ENCODE measurements around the gene OR4D2.

OR4D2 gene

DNA sequence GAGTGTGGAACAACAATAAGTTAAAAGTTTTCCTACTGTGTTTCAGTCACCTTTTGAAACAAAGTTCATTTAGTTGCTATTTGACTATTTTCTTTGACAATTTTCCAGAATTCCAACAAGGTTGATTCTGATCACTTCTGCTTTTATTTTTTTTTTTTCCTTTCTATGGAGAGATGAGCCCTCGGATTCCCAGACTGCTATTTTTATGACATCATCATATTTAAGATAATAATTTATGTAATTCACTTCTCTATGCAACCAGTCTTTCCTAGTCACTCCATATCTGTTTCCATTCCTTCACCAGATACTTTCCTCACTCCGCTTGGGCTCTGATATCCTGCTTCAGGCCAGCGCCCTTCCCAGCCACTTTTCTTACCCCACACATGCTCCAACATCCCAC lies 8.1 kb downstream of the OR4D2 start:
- no peak for DNase-seq (ENCODE audit: low read depth)

DNA sequence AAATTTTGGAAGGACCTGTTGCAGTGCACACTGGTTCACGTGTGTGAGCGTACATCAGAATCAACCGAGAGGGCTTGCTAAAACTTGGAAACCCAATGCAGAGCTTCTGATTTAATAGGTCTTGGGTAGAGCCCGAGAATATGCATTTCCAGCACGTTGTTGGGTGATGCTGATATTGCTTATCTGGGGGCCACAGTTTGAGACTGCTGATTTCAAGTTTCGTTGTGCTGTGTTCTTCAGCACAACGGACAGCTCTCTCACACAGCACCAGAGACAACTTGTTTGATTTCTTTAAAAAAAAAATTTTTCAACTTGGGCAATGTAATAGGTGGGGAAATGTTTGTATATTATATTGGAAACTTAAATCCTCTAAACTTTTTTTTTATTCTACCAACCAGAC lies 9.4 kb downstream of the OR4D2 start:
- DNase-seq (ENCODE audit: low read depth), result peak; percentile 28

DNA sequence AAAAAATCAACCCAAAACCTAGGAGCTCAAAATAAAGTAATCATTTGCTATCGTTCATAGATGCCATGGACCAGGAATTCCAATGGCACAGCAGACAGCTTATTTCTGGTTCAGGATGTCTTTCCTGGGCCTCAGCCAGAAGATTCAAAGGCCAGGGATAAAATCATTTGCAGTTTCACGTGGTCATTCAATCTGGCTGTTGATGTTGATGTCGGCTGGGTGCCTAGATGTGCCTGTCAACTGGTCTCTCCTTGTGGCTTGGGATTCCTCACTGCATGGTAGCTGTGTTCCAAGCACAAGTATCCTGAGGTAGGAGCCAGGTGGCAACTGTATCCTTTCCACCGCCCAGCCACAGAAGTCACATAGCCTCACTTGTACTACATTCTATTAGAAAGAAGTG lies 15.0 kb downstream of the OR4D2 start:
- no peak for DNase-seq (ENCODE audit: low read depth)

DNA sequence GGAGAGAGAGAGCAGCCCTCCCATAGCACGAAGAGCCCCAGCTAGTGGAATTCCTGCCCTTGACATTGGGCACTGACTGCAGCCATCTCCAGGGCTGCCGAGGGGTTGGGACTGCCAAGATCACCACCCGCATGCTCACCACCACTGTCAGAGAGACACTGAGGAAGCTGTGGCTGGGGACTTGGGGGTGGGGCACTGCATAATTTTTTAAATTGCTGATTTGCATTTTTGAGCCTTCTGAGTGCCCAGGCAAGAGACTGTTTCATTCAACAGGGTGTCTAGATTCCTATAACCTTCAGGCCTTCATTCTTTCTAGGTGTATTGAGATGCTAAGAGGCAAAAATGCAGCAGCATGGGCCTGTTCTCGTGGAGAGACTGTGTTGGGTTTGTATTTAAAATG lies 16.7 kb downstream of the OR4D2 start:
- DNase-seq (ENCODE audit: low read depth), result no peak

DNA sequence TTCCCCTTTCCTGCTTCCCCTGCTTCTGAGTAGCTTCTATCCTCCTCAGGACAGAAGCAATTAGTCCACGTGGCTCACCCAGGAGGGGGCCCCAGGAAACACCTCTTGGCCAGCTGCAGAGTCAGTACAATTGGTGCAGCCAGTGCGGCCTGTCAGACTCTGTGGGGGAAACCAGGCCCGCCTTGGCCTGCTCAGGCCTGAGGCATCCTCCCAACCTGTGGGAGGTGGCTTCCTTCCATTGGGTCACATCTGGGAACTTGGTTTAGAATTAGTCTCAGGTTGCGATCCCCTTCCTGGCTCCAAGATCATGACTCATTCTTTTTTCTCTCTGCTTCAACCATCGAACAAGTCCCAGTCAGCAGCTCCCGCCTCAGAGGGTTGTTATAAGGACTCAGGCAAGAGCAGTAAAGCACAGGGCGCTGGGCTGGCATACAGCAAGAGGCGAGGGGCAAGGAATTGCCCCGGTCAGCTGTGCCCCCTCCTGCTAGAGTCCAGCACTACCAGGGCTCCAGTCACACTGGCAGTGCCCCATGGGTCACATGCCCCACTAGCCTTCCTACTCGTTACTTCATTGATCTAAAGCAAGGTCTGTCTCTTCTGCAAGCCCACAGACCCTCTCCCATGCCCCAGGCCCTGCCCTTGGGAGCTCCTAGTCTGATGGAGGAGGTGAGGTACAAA lies 17.7 kb downstream of the OR4D2 start:
- peak; percentile 73 for DNase-seq (ENCODE audit: low read depth)

DNA sequence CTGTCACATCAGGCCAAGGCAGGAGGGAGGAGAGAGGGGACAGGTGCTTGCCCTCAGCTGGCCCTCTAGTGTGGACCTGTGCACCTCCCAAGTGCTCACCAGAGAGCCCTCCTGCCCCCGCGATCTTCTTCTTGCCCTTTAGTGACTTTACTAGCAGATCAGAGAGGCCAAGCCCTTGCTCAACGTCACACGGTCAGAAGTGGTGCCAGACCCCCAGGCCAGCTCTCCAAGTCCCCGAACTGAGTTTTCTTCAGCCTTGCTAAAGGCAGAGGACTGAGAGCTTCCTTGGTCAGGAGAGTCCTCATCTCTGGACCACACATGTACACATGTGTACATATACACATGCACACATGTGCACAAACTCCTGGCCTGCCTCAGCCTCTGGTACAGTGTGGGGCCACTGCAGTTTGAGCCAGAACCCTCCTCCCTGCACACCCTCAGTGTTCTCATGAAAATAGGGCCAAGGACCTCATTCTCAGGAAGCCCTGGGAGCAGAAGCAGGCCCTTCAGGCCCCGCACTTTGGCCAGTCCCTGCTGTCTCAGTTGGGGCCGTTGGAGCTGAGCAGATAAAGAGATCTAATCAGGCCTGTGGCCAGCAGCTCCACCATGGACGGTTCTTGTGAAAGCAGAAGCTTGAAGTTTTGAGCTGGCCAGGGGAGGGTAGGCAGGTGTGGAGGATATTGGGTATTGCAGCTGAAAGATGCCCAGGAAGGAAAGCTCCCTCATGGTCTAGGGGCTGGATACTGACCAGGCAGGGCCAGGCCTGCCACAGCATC lies 18.4 kb downstream of the OR4D2 start:
- DNase-seq (ENCODE audit: low read depth), result no peak

DNA sequence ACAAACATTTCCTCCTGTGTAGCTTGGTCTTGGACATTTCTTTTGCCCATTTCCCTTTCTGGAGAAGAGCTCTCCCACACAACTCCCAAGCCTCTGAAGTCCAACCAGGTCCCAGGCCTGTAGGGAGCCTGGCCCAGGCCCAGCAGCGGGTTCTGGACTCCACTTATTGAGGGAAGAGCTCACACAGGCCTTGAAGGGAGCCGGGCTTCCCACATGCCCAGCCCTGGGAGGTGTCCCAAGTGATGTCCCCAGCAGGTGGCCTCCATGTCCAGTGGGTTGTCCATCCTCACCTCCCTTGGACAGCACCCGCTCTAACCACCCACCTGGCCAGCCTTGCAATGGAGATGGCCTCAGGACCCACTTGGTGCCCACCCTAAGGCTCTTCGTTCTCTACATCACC lies 19.8 kb downstream of the OR4D2 start:
- DNase-seq (ENCODE audit: low read depth), result no peak

DNA sequence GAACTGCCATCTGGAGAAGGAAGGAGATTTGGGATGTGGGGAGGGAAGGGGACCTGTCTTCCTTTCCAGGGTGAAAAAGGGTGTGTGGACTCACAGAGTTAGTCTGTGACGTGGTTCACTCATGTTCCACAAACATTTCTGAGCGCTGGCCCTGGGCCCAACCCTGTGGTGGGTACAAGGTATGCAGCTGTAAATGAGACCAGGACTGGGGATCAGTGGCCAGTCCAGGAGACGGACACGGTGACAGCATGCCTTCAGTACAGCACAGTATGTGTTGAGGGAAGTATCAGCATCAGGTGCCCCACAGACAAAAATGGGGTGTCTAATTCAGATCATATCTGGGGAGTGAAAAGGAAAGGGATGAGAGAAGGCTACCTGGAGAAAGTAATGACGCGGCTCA lies 20.3 kb downstream of the OR4D2 start:
- no peak for DNase-seq (ENCODE audit: low read depth)

DNA sequence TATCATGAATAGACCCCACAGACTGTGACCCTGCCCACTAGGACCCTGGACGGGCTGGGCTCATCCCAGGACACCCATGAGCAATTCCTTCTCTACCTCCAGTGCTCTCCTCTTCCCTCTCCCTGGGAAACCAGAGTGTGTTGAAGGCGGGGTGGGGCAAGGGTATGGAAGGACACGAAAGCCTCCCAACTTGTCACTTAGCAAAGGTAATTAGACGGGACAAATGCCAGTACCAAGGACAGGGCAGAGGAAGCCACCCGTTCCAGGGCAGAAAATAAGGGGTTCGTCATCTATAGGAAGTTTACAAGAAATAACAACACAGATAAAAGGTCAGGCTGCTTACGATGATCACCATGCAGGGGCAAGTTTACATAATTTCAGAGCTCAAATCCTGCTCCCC lies 20.9 kb downstream of the OR4D2 start:
- DNase-seq (ENCODE audit: low read depth), result no peak

DNA sequence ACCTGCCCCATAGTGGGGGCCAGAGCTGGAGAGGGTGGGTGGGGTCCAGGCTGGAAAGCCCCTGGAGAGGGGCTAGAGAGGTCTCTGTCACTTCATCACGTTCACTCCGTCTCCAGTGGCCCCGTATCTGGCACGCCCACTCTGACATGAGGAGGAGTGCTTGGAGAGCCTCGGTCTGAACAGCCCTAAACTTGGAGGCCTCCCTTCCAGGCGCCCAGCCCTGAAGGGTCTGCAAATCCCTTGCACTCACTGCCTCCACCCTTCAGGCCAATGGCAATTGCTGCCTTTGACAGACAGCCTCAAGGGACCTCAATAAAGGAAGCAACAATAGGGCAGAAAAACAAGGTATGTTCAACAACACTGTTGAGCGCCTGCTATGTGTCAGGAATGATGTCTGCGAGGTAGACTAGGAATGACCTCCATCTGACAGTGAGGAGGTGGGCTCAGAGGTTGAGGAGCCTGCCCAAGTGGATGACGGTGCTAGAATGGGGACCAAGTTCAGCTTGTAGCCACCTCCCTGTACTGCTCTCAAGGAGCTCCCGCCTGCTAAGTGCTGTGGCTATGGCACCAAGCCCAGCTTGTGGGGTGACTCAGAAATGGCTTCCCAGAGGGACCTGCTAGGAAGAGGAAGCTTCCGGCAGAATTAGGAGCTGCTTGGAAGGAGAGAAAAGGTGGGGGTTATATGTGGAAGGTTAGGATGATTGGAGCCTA lies 22.8 kb downstream of the OR4D2 start:
- peak; percentile 86 for DNase-seq (ENCODE audit: low read depth)

DNA sequence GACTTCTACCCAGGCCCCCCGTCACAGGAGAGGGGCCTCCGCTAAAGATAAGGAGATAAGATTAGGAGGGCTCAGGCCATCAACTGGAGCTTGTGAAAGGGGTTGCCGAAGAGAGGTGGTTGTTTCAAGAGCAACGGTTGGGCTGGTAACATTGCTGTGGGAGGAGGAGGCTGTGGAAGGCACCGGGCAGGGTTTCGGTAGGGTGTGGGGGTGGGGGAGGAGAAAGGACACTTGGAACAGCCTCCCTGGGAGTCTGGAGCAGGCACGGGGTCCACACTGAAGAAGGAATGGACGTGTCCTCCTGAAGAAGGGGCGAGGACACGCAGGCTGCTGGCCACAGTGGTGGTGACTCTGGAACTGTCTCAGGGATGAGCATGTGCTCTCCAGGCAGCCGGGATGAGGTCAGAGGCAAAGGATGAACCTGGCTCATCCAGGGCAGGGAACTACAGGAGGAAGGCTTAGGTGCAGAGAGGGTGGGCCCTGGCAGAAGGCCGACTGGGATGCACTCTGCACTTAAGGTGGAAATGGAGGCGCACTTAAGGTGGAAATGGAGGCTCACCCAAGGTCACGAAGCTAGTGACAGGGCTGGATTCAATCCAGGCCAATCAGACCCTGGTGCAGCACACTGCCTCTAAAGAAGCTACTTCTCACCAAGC lies 24.6 kb downstream of the OR4D2 start:
- no peak for DNase-seq (ENCODE audit: low read depth)

DNA sequence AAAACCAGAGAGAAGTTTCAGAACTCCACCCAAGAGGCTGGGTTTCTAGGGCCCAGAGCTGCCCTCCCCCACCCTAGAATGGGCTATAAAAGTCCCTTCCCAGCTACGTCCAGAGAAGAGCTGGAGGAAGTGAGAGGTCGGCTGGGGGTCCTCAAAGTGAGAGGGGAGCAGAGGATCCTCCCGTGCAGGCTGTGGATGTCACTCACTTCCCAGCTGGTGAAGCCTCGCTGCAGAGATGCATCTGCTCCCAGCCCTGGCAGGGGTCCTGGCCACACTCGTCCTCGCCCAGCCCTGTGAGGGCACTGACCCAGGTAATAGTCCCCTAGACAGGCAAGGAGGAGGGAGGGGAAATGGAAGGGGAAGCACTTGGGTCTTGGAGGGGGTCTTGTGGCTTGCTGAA lies 25.8 kb downstream of the OR4D2 start, which contains the start of gene EPX:
Gene EPX (plus strand): TSS at position 115 of the 400 bp plus-strand sequence. CDS start 121 bp downstream, at position 236.
- DNase-seq (ENCODE audit: low read depth), result no peak

DNA sequence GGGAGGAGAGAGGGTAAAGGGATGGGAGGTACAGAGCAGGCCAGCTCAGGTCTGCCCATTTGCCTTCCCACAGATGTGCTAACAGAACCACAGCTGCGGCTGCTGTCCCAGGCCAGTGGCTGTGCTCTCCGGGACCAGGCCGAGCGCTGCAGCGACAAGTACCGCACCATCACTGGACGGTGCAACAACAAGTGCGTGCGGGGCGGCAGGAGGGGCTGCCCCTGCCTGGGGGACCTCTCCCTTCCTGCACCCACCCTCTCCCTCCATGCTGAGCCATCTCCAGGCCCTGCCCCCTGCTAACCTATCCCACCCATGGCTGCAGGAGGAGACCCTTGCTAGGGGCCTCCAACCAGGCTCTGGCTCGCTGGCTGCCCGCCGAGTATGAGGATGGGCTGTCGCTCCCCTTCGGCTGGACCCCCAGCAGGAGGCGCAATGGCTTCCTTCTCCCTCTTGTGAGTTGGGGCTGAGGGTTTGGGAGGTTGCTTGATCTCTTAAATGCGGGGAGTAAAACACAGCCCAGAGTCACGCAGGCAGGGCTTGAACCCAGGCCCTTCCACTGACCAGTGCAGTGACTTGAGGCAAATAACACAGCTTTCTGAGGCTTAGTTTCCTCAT lies 27.0 kb downstream of the OR4D2 start:
- DNase-seq (ENCODE audit: low read depth), result no peak

DNA sequence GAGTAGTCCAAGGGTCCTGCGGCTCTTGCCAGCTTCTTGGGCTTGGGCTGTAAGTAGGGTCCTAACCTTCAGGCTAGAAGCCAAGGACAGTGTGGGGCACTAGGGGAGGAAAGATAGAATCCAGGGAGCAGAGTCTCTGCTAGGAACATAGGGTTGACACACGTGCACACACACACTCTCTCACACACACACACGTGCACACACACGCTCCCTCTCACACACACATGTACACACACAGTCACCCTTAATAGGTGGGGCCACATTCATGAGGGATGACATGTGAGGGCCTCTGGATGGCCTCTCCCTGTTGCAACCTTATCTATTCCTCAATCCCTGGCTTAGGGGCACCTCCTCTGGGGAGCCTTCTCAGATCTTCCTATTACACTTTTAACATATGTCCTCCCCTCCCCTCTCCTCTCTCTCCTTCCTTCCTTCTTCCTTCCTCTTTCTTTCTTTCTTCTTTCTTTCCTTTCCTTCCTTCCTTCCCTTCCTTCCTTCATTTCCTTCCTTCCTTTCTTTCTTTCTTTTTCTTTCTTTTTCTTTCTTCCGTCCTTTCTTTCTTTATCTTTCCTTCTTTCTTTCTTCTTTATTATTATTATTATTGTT lies 28.8 kb downstream of the OR4D2 start:
- DNase-seq (ENCODE audit: low read depth), result no peak

DNA sequence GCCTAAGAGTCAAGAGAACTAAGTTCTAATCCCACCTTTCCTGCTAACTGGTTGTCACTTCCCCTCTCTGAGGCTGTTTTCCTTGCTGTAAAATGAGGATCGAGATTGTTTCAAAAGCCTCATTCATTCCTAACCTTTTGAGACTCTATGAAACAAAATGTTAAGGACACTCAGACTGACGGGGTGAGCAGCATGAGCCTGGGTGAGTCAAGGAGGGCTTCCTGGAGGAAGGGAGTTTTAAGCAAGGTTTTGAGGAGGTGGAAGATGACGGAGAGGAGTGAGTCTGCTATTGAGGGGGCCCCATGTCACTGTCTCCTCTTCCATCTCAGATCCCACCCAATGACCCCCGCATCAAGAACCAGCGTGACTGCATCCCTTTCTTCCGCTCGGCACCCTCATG lies 29.8 kb downstream of the OR4D2 start:
- DNase-seq (ENCODE audit: low read depth), result no peak

DNA sequence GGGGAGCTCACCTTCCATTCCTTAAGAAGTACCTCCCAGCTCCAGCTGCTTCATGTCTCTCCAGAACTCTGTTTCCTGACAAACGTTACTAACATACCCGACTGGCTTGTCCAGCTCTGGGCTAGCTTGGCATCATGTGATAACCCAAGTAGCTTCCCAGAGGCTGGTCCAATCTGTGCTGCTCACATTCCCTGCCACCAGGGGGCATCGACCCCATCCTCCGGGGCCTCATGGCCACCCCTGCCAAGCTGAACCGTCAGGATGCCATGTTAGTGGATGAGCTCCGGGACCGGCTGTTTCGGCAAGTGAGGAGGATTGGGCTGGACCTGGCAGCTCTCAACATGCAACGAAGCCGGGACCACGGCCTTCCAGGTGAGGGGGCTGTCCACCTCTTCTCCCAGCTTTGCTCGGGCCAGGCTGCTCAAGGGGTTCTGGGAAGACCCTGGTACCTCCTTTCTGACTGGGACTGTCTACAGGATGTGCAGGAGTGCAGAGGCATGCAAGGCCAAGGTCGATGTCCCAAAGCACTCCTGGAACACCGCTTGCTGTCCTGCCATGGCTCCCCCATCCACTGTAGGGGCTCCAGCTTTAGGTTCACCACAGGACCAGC lies 33.3 kb downstream of the OR4D2 start:
- DNase-seq (ENCODE audit: low read depth), result peak; percentile 41

DNA sequence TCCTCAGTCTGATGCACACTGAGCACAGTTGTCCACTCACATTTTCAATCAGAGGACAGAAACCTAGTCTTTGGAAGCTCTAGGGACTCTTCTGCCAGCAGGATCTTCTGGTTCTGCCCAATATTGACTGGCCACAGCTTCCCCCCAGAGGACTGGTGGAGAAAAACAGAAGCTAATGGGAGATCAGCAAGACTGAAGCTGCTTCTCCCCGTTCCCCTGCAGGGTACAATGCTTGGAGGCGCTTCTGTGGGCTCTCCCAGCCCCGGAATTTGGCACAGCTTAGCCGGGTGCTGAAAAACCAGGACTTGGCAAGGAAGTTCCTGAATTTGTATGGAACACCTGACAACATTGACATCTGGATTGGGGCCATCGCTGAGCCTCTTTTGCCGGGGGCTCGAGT lies 36.1 kb downstream of the OR4D2 start:
- DNase-seq (ENCODE audit: low read depth), result no peak

DNA sequence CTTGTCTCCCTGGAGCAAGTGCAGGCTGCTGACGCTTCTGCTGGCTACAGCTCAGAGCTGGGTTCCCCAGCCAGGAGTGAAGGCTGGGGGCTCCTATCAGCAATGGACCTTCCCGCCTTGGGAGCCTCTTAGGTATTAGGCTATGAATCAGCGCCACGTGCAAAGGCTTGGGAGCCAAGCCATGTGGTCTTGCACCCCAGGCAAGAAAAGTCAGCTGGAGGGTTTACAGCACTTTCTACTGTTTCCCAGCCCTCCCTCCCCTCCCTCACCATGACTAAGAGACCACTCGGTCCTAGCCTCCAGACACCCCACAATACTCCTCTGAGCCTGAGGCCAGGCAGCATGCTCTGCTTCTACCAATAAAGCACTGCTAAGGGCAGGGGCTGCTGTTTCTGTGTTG lies 38.0 kb downstream of the OR4D2 start:
- DNase-seq (ENCODE audit: low read depth), result no peak

DNA sequence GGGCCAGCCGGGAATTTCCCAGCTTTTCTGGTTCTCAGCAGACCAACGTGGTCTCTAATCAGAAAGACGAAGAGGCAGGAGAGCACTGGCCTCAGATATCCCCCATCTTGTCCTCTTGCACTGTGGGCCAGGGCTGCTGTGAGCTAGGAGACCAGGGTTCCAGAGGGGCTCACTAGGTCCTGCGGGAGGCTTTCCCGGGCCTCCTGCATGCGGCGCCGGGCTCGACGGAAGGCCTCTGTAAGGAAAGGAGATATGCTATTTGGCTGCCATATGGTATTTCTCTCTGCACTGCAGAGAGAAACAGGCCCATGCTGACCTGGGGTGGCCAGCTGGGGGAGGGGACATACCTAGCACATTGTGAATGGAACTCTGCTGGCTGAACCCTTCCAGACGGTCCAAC lies 39.2 kb downstream of the OR4D2 start:
- DNase-seq (ENCODE audit: low read depth), result no peak

DNA sequence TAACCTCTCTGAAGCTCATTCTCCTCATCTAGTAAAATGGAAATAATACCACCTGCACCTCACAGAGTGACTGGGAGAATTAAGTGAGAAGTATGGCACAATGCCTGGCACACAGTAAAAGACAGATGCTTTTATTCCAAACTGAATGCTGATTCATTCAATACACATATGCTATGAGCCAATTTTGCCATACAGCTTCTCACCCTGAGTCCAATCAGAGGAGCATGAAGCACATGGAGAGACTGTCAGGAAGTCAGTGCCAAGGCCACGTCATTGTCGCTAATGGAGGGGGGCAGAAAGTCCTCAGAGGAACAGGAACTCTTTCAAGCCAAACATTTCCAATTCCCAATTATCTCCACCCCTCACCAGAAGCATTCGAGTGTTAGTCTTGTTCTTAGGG lies 40.7 kb downstream of the OR4D2 start:
- no peak for DNase-seq (ENCODE audit: low read depth)

DNA sequence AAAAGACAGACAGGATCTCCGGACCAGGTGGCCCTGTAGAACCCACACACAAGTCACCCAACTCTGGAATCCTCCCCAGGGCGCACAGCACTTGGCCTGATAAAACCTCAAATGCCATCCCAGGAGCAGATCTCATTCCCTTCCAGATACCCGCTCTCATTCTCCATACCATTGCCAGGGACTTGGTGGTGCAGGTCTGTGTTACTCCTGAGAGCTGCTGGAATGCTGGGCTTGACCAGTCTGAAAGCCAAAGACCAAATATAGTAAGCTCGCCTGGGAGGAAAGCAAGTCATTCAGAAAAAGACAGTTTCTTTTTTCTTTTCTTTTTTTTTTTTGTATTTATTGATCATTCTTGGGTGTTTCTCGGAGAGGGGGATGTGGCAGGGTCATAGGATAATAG lies 41.6 kb downstream of the OR4D2 start:
- DNase-seq (ENCODE audit: low read depth), result no peak
